Hepatocyte (in vitro differentiated cells): Measurements from ENCODE around the gene MINDY4.

Experiments used
- CTCF ChIP-seq: fragments of 200-600 bp; sonication (generic); IDR thresholded peaks from 2 replicates; pipeline ENCODE4 v1.5.1; 2016; ENCODE audit warnings: antibody characterized with exemption, mild to moderate bottlenecking; ENCODE audit not compliant: poor library complexity
- EZH2 ChIP-seq: fragments of 200-600 bp; sonication (generic); IDR thresholded peaks from 2 replicates; pipeline ENCODE4 v1.6.1; 2016; ENCODE audit warnings: antibody characterized with exemption, mild to moderate bottlenecking, borderline replicate concordance

GRCh38 chr7:30873656-30874055 lies 102.4 kb downstream of the MINDY4 start:
- TF ChIP-seq EZH2 (no peak), CTCF (no peak)
